Fibroblast of skin of left biceps (primary cell): ENCODE results near the gene JADE3.
A peak's percentile ranks its signal among the peaks of the same experiment; 100 is the strongest.
"Not testable (repeated sequence)": the region's sequence is repeated elsewhere in the genome, so short reads cannot be mapped to it uniquely, and the experiment has no call there.

Experiments used
- DNase-seq, 2 experiments: peaks; one replicate each; pipeline ENCODE4 v3.0.0-alpha.2; 2013; ENCODE audit warnings: low read depth in 2 of 2

JADE3 gene

DNA sequence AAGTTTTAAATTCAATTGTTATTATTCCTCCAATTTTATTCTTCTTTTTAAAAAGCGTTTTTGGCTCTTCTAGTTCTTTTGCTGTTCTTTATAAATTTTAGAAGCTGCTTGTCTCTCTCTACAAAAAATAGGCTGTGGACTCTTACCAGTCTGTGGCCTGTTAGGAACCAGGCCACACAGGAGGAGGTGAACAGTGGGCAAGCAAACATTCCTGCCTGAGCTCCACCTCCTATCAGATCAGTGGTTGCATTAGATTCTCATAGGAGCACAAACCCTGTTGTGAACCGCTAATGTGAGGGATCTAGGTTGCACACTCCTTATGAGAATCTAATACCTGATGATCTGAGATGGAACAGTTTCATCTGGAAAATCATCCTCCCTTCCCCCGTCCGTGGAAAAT lies 23.1 kb downstream of the JADE3 start:
- no peak for DNase-seq

DNA sequence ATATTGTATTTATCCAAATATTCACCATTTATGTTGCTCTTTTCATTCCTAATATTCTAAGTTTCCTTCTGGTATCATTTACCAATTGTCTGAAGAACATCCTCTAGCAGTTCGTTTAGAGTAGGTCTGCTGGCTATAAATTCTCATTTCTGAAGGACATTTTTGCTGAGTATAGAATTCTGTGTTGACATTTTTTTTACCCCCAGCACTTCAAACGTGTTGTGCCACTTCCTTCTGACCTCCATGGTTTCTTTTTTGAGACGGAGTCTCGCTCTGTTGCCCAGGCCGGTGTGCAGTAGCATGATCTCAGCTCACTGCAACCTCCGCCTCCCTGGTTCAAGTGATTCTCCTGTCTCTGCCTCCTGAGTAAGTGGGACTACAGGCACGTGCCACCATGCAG lies 26.4 kb downstream of the JADE3 start:
- DNase-seq = no peak

DNA sequence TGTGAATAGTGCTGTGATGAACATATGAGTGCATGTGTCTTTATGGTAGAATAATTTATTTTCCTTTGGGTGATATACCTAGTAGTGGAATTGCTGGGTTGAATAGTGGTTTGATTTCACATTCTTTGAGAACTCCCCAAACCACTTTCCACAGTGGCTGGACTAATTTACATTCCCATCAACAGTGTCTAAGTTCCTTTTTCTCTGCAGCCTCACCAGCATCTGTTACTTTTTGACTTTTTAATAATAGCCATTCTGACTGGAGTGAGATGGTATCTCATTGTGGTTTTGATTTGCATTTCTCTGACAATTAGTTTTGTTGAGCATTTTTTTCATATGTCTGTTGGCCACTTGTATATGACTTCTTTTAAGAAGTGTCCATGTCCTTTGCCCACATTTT lies 29.1 kb downstream of the JADE3 start:
- no peak for DNase-seq

DNA sequence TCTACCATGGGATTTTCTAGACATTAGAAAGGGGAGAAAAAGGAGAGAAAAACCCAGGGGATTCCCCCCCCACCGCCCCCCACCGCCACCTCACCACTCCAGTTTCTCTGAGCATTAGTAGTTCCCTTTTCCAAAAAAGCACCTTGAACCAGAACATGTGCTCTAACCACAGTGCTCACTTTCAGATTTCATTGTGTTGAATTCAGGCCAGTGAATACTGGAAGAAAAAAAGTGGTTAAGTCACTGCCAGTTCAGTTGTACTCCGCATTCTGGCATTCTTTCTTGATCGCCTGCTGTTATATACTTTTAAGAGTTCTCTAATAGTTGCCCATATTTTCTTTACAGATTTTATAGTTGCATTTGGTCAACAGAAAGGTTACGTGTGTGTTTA lies 40.9 kb downstream of the JADE3 start:
- DNase-seq = no peak

DNA sequence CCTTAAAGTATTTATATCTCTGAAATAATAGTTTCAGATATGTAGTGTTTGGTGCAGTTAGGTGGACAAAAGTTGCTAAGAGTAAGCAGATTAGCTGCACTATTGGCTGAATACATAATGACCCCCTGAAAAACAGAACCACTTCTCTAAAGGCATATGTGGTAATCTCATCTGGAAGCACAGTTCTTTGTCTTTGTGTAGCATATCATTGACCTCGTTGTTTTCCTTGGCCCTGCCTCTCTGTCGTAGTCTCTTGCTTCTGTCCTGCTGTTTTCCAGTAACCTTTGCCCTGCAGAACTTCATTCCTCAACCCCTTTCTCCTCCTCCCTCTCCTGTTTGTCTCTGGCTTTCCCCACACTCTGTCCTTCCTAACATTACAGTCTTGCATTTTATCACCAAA lies 41.4 kb downstream of the JADE3 start:
- DNase-seq = no peak

DNA sequence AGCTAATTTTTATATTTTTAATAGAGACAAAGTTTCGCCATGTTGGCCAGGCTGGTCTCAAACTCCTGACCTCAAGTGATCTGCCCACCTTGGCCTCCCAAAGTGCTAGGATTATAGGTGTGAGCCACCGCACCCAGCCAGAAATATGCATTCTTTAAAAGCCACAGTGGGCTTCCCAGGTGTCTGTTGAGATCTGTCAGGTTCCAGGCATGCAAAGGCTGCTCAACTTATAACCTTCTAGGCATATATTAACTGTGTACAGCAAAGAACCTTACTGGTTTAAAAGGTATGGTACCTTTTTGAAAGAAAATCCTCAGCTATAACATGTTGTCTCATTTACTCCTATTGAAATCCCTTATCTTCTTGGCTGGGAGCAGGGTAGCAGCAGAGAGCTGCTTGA lies 42.5 kb downstream of the JADE3 start:
- DNase-seq = no peak

DNA sequence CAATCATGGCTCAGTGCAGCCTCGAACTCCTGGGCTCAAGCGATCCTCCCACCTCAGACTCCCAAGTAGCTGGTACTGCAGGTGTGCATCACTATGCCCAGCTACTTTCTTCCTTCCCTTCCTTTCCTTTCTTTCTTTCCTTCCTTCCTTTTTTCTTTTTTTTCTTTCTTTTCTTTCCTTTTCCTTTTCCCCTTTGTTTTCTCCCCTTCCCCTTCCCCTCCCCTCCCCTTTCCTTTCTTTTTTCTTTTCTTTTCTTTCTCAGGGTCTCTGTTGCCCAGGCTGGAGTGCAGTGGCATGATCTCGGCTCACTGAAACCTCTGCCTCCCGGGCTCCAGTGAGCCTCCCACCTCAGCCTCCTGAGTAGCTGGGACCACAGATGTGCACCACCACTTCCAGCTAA lies 44.4 kb downstream of the JADE3 start:
- not testable (repeated sequence) for DNase-seq

DNA sequence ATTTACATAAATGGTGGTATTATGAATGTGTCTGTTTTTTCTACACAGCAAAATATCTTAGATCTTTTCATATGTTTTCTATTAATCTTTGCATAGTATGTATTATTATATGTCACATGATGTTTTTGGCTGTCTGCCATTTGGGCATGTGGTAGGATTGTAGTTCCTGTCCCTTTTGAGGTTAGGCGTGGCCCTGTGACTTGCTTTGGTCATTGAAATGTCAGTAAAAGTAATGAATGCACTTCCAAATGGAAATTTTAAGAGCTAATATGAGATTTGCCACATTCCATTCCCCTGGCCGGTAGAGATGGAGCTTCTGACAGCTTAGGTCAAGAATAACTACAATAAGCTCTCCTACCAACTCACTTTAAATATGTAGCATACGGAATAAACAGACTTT lies 45.1 kb downstream of the JADE3 start:
- DNase-seq = no peak

DNA sequence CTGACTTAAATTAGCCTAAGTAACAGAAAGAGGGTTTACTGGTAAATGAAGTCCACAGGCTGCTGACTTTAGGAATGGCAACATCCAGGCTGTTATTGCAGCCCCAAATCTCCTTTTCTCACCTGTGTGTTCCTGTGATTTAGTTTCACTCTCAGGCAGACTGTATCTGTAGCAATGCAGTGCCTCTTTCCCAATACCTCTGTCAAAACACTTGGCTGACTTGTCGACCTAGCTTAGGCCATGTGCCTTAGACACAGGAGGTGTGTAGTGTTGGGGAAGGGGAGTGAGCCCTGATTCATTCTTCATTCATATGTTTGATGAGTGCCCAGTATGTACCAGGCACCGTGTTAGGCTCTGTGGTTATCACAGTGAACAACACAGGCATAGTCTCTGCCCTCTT lies 46.9 kb downstream of the JADE3 start:
- DNase-seq = no peak

DNA sequence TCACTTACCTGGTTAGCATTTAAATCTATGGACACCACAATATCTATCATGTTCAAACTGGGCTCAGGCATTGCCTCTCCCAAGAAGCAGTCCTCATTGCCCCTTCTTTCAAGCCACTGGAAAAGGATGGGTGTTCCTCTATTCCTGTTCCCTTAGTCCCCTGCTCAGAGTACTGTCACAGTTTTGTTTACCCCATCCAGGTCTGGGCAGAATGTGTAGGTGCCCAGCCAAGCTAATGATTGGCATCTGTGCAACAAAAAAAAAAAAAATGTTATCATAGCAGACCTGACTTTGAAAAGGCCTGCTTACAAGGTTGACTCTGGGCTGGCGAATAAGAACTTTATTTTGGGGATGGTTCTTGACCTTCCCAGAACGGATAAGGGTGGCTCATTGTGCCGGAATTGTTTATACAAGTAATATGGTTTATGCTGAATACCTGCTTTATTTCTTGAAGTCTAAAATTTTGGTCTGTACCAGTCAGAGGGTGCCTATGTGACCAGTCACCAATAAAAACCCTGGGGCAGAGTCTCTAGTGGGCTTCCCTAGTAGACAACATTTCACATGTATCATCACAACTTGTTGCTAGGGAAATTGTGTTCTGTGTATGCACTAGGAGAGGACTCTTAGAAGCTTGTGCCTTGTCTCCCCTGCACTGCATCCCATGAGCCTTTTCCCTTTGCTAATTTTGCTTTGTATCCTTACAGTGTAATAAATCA lies 47.9 kb downstream of the JADE3 start:
- no peak for DNase-seq

DNA sequence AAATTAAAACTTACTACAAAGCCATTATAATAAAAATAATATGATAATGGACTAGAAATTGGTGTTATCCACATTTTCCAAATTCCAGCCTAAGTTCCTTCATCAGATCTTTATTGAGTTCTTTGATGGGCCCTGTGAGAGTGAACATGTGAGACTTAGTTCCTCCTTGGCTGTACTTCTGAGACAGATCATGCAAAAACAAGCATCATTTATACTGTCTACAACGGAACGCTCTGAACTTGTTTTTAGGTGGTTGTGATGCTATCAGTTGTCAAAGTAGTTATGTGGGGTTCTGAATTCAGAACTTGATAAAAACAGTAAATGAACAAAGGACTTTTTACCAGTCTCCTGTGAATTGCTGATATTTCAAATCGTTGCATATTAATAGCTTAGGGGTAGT lies 48.9 kb downstream of the JADE3 start:
- DNase-seq = no peak

DNA sequence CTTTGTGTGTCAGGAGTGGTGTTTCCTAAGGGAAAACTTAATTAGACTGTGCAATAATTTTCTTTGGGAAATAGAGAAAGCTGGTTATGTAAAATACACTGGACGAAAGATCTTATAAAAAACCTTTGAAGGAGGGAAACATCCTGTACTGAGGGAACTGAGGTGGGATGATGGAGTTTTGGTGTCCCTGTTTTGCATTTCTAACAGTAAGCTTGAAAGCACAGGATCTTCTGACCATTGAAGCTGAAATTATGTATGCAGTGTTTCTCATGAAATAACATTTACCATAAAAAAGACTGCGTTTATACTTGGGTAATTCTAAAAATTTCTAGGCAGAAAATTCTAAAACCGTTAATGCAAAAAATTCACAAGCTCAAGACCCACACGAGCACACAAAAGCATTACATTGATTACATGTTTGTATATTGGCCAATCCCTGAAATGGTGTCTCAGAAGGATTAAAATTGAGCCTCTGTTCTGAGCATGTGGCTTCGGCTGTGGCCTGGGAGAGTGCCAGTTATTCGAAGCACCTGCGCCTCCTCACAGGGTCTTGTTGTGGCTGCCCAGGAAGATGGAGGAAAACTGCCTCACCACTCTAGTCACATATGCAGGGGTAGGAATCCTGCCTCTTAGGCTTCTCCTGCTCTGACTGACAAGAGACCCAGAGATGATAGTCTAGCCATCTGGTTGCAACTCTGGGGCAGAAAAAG lies 49.5 kb downstream of the JADE3 start:
- no peak for DNase-seq

DNA sequence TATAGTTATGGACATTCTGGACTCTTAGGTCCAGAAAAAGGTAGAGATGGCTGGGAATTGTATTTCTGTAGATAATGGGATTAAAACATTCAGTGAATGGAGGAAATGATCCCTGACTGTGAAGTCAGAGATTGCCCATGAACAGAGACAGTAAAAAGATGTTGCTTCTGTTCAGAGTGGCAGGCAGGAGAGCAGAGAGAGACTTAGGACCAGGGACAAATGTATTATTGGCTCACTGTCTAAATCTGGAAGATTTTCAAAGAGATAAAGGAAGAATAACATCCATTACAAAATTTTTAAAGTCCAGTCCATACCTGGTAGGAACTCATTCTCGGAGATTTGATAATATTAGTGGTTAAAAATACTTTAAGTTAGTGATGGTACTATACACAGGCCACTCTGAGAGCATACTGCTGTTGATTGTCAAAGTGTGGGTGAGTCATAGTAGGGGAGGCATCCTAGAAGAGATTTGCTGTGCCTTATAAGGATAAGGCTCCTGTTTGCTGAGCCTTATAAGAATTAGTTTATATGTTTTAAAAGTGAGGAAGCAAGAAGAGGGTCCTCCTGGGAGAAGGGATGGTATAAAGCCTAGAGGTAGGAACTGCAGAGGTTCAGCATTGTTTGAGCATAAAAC lies 53.0 kb downstream of the JADE3 start:
- no peak for DNase-seq

DNA sequence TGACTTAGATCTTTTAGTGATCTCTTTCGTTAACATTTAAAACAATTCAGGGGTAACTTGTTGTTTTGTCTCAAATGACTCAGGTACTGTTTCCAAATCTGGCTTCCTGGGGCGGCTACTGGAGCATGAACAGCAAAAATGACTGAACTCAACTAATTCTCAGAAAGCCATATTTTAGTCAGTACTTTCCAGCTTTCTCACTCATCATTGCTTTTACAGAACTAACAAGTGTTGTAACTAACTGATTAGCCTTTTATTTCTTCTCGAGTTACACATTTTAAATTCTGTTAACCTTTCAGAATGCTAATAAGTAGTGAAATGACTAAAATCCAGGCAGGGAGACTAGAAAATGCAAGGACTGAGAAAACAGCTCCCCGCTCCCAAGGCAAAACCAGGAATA lies 55.3 kb downstream of the JADE3 start:
- DNase-seq = no peak

DNA sequence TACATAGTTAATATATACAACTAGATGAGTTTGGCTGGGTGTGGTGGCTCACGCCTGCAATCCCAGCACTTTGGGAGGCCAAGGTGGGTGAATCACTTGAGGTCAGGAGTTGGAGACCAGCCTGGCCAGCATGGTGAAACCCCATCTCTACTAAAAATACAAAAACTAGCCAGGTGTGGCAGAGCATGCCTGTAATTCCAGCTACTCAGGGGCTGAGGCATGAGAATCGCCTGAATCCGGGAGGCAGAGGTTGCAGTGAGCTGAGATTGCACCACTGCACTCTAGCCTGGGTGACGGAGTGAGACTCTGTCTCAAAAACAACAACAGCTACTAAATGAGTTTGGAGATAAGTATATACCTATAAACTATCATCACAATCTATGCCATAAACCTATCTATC lies 64.8 kb downstream of the JADE3 start:
- not testable (repeated sequence) for DNase-seq

DNA sequence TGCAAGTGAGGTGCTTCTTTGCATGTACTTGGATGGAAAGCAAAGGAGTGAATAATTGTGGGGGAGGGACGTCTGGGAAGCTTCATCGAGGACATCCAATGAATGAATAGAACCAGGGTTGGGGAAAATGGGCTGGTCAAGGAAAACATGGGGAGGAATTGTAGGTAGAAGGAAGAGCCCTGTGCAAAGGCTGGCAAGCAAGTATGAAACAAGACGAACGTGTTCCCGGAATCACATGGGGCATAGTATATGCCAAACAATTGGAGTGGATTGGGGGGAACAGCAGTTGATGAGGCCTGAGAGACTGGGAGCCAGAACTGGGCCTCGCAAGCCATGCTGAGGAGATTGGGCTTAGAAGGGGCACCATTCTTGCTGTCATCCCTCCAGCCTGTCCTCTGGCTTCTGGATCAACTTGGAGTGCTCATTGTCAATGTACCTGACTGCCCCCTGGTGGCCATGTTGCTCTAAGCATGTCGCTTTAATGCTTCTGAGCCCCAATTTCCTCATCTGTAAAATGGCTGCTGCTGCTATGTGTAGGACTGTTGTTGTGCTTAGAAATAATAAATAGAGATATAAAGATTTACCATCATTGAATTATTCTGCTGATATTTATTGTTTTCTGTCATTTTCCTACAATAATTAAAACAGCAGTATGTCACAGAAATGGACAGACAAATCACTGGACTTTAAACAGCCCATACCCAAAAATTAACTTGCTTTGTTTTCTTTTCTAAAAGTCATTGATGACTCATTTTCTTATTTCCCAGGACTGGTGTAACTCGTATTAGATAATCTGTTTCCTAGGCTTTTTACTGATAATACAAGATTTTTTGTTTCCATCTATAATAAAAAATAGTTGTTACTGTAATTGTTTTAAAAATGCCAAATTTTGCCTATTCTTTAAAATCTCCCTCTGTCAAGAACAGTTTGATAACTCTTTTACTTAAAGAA lies 66.4 kb downstream of the JADE3 start:
- peak in 1 of 2 experiments; percentile 17 for DNase-seq

DNA sequence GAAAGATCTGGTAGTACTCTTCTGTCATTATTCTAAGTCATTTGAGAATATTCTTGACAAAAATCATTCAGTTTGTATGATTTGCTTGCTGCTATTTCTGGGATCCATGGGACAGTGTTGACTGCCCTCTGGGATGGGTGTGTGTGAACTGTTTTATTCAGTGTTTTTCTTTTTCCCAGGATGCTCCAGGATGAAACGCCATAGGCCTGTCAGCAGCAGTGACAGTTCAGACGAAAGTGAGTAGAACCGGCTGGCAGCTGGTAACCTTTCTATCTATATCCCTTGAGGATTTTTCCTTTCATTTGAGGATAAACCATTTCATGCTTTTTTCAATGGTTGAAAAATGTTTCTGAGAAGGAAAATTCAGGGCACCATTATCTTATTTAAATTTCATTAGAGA lies 72.5 kb downstream of the JADE3 start:
- no peak for DNase-seq

DNA sequence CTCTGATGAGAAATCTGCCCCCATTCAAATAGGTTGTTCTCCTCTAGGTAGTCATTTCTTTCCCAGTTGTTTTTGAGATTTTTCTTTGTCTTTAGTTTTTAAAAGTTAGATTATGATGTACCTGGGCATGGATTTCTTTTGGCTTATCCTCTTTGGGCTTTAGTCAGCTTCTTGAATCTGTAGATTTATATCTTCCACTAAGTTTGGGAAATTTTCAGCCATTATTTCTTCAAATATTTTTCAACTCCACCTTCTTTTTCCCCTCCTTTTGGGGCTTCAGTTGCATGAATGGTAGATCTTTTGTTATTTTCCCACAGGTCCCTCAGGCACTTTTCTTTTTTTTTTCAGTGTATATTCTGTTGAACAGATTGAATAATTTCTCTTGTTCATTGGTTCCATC lies 77.3 kb downstream of the JADE3 start:
- DNase-seq = no peak

DNA sequence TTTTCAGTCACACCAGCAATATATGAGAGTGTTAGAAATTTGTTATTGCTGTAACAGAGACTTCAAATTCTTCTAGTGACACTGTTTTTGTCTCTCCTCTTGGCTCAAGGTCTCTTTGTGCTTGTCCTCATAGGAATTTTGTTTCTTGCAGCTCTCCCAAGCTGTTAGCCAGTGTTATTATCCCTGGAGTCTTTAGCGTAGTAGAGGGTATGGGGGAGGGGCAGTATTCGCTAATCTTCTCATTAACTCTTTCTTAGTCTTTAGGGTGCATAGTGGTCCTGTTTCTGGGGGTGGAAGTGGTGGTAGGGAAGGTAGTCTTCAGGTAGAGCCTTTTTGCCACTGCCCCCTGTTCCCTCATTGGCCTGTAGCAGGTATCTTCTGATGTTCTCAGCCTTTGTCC lies 79.4 kb downstream of the JADE3 start:
- DNase-seq = no peak

DNA sequence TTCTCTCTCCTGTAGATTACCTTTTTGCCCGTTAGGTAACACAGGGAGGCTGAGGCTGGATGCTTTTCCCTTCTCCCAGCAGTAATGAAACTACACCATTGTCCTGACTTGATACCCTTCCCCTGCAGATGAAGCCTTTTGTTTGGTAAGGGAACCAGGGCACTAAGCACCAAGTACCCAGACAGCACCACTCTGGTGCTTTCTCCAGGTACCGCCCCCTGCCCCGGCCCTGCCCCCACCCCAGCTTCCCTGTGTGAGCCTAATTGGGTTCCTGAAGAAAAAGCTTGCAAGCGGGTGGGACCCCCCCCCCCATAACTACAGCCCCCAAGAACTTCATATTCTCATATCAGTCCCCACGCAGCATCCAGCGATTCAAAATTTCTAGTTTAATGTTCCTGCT lies 79.8 kb downstream of the JADE3 start:
- DNase-seq = no peak

DNA sequence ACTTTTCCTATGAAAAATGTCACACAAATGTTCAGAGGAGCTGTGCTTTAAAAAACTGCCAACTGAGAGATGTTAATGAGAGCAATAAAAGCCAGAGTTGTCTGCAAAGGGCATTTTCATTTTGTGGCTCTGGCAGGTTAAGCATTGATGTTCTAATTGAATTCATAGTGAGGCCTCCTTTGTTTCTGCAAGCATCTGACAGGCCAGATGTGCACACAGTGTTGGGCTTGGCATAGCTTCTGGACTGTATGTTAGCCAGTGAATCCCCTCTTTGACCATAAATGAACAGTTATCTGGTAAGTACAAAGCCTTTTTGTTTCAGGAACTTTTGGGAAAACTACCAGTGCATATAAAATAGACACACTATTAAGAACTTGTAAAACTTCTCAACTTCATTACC lies 81.9 kb downstream of the JADE3 start:
- DNase-seq = no peak

DNA sequence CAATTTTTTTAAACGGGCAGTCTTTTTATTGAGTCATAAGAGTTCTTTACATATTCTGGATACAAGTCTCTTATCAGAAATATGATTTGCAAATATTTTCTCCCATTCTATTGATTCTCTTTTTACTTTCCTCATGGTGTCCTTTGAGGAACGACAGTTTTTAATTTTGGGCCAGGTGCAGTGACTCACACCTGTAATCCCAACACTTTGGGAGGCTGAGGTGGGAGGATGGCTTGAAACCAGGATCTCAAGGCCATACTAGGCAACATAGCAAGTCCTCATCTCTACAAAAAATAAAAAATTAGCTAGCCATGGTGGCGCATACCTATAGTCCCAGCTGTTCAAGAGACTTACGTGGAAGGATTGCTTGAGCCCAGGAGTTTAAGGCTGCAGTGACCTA lies 99.9 kb downstream of the JADE3 start:
- DNase-seq = no peak
